ENCODE data around the gene ETS1.

DNA sequence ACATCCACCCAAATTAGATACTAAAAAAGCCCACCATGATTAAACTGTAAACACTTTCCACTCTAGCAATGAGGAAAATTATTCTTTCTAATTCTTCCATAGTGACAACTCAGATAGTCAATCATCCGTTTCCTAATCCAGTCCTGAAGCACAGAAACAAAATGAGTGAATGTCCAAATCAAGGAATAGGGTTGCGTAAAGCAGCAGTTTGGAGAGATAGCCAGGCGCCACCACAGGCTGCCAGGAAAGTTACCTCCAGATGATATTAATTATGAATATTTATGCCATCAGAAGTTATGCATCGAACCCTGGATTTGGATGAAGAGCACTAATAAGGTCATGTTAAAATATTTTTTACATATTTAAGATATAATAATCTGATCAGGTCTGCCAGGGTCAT lies 63.2 kb downstream of the ETS1 start:
- TF ChIP-seq POLR2A (IDR thresholded peaks at IDR 0.05) (no peak), CTCF (IDR thresholded peaks at IDR 0.05) (no peak)

All from Peyer's patch (tissue), 4 donors.